Measurements from ENCODE around the gene SLC25A39. TPM values are rescaled to one million over a fixed set of nuclear protein-coding genes. Genes with fewer than 3 reads are reported as not detected.

Gene SLC25A39
- total RNA-seq, 4 donors from 2014 or later, result 136 to 154 (median 141) TPM

GRCh38 chr17:44321246-44322120 lies 3.1 kb downstream of the SLC25A39 start:
- intact Hi-C loops (cut with DNase I; ENCODE audit: low total_unique reads) (no loop called here), in situ Hi-C loops (cut with MboI; ENCODE audit: low pct_ligation_motif_present in 1 of 4, low pct_unique_long_range_greater_than_20kb in 1 of 4, low sequenced_read_pairs in 3 of 4) (loop anchor here in 1 of 4 donors (10.0 kb wide), 1 partner anchor 107 kb away; the partner anchor contains the start of gene UBTF)

GRCh38 chr17:44320066-44320465 lies 4.6 kb downstream of the SLC25A39 start:
- Histone ChIP-seq H3K27ac (no peak overlapping the region), H3K4me1 (peaks cover 8 to 22% (median 16%) of the 10 kb centered on the region in 4 donors), H3K9me3 (no peaks in the 10 kb centered on the region), H3K27me3 (peaks cover 30% of the 10 kb centered on the region), H3K36me3 (peaks cover 0 to 20% (median 5%) of the 10 kb centered on the region in 4 donors), H3K4me3 (no peak overlapping the region)
- in situ Hi-C loops (cut with MboI; ENCODE audit: low pct_ligation_motif_present in 1 of 4, low pct_unique_long_range_greater_than_20kb in 1 of 4, low sequenced_read_pairs in 3 of 4) (loop anchor here in 1 of 4 donors (10.0 kb wide), 1 partner anchor 105 kb away; the partner anchor contains the start of gene UBTF), intact Hi-C loops (cut with DNase I; ENCODE audit: low total_unique reads) (no loop called here)
- TF ChIP-seq POLR2AphosphoS5 (IDR thresholded peaks at IDR 0.05) (no peak), CTCF (IDR thresholded peaks at IDR 0.05) (no peak), POLR2A (IDR thresholded peaks at IDR 0.05) (no peak), EP300 (IDR thresholded peaks at IDR 0.05; ENCODE audit: low read depth) (no peak)
- no peak for DNase-seq
- 87% methylated on average over 14 of the region's 18 CpGs; no CpG with 5 or more reads in 1 of the 2 donors for WGBS, 2 donors (ENCODE audit: low coverage in 1 of 2)

More at GRCh38 chr17:44321246-44322120, 3.1 kb downstream of the SLC25A39 start:
- H3K9me3 ChIP-seq, result no peaks in the 10 kb centered on the region
- peaks cover 16% of the 10 kb centered on the region for H3K27me3 ChIP-seq
- no peak overlapping the region for H3K27ac ChIP-seq
- peaks cover 0 to 20% (median 5%) of the 10 kb centered on the region in 4 donors for H3K36me3 ChIP-seq
- no peak for DNase-seq
- TF ChIP-seq POLR2AphosphoS5 (IDR thresholded peaks at IDR 0.05) (no peak), CTCF (IDR thresholded peaks at IDR 0.05) (no peak), EP300 (IDR thresholded peaks at IDR 0.05; ENCODE audit: low read depth) (no peak), POLR2A (IDR thresholded peaks at IDR 0.05) (no peak)
- peaks cover 8 to 25% (median 20%) of the 10 kb centered on the region in 4 donors for H3K4me1 ChIP-seq
- 93% methylated on average over 21 of the region's 21 CpGs; no CpG with 5 or more reads in 1 of the 2 donors for WGBS, 2 donors (ENCODE audit: low coverage in 1 of 2)
- no peak overlapping the region for H3K4me3 ChIP-seq

- no peak overlapping the region for H3K27ac ChIP-seq
- intact Hi-C loops (cut with DNase I; ENCODE audit: low total_unique reads) (loop anchor here (5.0 kb wide), 1 partner anchor 91 kb away; no protein-coding TSS in a partner anchor), in situ Hi-C loops (cut with MboI; ENCODE audit: low pct_ligation_motif_present in 1 of 4, low pct_unique_long_range_greater_than_20kb in 1 of 4, low sequenced_read_pairs in 3 of 4) (no loop called here)
- DNase-seq, result no peak
- H3K4me1 ChIP-seq, result peaks cover 4 to 18% (median 10%) of the 10 kb centered on the region in 4 donors
- peaks cover 0 to 20% (median 5%) of the 10 kb centered on the region in 4 donors for H3K36me3 ChIP-seq
- WGBS, 2 donors (ENCODE audit: low coverage in 1 of 2), result 73% methylated on average over 15 of the region's 15 CpGs; no CpG with 5 or more reads in 1 of the 2 donors
- no peak overlapping the region for H3K4me3 ChIP-seq
- TF ChIP-seq EP300 (IDR thresholded peaks at IDR 0.05; ENCODE audit: low read depth), result no peak
- TF ChIP-seq POLR2A (IDR thresholded peaks at IDR 0.05), result no peak
- no peak for TF ChIP-seq POLR2AphosphoS5 (IDR thresholded peaks at IDR 0.05)
- TF ChIP-seq CTCF (IDR thresholded peaks at IDR 0.05), result no peak
- H3K27me3 ChIP-seq, result peaks cover 48% of the 10 kb centered on the region
- no peaks in the 10 kb centered on the region for H3K9me3 ChIP-seq
Measured at GRCh38 chr17:44318077-44318892, 6.3 kb downstream of the SLC25A39 start.

All from transverse colon (tissue), 4 donors.